NCI-H460 (cell line): Measurements from ENCODE around the gene VPS37B. TPM values are rescaled to one million over a fixed set of nuclear protein-coding genes. Genes with fewer than 3 reads are reported as not detected.

Experiments used
- DNase-seq: peaks from one replicate; pipeline ENCODE4 v3.0.0-alpha.2; 2016; ENCODE audit warnings: low read depth; ENCODE audit errors: extremely low read depth
- total RNA-seq: library from RNA; depleted of rRNA; stranded (reverse); fragments of >200 nt; shearing (Covaris generic); gene quantifications from 2 replicates; pipeline ENCODE4 v1.2.3, GENCODE V29; 2014

VPS37B gene
- total RNA-seq, 1 experiment from 2014 or later: 15.8 TPM

DNA sequence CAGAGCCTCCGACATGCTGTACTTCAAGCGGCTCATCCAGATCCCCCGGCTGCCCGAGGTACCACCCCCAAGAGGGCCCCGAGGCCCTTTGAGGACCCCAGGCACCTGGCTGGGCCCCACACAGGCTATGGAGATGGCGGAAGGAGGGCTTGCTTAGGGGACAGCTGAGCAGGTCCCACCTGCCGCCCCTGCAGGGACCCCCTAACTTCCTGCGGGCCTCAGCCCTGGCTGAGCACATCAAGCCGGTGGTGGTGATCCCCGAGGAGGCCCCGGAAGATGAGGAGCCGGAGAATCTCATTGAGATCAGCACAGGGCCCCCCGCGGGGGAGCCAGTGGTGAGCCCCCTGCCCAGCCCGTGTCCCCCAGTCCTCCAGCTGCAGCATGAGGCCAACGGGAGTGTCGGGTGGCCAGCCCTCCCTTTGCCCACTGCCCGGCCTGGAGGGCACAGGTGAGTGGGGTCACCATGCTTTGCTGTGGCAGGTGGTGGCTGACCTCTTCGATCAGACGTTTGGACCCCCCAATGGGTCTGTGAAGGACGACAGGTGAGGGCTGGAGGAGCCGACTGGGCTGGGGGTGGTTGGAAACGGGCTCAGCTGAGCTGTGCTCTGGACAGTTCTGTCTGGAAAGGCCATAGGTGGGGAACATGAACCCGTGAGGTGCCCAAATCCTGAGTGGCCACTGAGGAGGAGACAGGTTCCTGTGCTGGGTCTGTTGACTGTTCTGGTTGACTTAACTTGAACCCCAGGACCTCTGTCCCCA, 40.7 kb downstream of the VPS37B start:
- DNase-seq: no peak

DNA sequence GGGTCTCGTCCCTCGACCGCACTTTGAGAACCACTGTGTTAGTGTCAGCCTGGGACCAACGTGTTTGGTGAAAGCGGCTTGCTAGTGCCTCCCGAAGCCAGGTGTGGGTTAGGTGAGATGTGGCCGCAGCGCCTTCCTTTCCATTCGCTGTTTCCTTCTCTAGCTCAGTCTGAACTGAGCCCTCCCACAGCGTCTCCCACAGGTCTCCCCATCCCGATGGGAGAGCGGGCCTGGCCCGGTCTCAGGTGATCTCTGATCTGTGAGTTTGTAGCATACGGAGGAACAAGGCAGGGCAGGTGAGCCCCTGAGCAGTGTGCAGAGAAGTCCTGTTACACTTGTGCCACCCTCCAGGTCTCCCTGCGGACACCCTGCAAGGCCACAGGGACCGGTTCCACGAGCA, 41.4 kb downstream of the VPS37B start:
- no peak for DNase-seq

DNA sequence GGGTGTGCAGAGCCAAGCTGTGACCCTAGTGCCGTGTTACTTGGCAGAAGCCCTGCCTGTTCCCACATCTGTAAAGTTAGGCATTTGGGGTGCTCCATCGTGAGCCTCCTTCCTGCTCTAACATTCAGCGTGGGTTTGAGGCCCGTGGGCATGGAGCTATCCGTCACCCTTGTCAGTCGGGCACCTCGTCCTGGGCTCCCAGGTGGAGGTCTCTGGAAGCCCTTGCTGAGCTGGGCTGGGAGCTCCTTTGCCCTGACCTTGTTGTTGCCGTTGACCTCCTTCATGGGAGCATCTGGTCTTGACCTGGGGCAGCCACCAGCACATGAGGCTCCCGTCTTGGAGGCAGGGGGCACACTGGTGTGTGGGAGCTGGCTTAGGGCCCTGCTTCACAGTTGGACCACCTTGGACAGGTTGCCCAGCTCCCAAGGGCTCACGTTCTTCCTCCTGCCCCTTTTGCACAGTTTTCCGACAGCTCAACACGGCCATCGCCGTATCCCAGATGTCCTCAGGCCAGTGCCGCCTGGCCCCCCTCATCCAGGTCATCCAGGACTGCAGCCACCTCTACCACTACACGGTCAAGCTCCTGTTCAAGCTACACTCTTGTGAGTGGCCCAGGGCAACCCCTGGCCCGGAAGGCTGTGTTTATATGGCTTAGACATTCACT, 42.2 kb downstream of the VPS37B start:
- no peak for DNase-seq

GRCh38 chr12:122852336-122853275, 43.3 kb downstream of the VPS37B start:
- no peak for DNase-seq

DNA sequence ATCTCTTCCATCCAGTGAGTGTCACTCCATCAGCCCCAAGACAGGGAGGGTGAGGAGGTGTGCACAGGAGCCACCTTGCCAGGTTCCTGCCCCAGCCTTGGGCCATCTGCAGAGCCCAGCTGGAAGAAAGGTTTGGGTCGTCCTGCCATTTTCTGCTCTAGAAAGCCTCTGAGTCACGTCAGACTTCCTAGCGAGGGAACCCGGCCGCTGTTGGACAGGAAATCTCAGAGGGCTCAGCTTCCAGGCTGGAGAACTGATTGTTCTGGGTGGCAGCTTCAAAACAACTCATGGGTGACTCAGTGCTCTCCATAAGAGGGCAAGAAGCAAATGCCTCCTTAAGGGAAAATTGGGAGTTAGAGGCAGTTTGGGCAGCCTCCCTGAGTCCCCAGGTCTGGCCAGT, 44.1 kb downstream of the VPS37B start:
- no peak for DNase-seq

- no peak for DNase-seq
Measured at GRCh38 chr12:122850695-122851350, 45.1 kb downstream of the VPS37B start.

DNA sequence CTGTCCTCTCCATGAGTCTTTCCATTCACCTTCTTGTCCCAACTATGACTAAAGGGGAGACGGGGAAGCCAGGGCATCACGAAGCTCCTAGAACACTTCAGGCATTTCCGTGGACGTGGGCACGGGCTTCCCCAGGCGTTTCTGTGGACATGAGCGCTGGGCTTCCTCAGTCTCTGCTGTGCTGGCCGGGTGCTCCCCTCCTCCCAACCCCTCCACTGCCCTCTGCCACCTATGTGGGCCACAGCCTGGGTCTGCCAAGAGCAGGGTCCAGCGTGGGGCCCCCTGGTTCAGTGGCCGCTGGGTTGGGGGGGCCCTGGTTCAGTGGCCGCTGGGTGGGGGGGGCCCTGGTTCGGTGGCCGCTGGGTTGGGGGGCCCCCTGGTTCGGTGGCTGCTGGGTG, 45.9 kb downstream of the VPS37B start:
- no peak for DNase-seq

- no peak for DNase-seq
Measured at GRCh38 chr12:122849352-122850047, 46.4 kb downstream of the VPS37B start.

DNA sequence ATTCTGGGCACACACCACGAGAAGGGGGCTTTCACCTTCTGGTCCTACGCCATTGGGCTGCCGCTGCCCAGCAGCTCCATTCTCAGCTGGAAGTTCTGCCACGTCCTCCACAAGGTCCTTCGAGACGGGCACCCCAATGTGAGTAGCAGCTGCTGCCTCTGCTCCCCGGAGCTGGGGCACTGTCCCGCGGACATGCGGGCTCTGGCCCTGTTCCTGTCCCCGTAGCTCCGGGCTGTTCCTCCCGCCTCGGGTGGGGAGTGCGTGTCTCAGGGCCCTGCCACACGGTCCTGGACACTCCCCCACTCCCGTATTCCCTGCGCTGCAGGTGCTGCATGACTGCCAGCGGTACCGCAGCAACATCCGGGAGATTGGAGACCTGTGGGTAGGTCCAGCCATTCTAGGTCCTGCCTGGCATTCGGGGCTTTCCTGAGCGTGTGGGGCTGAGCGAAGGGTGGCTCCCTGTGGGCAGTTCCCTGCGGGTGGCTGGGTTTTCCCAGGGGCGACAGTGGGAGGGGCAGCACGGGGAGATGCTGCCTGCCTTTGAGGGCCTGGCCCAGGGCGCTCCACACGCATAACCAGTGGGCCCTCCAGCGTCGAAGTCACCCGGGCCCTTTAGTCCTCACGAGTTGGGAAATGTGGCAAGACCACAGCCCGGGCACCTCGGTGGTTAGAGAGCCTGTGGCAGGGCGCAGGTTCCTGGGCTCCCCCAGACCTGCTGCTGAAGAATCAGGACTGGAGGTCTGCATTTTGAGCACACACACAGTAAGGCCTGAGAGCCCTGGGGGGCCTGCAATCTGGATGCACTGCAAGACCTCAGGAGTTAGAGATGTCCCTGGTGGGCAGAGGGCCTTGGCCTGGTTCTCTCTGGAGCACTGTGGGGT, 47.2 kb downstream of the VPS37B start:
- no peak for DNase-seq

DNA sequence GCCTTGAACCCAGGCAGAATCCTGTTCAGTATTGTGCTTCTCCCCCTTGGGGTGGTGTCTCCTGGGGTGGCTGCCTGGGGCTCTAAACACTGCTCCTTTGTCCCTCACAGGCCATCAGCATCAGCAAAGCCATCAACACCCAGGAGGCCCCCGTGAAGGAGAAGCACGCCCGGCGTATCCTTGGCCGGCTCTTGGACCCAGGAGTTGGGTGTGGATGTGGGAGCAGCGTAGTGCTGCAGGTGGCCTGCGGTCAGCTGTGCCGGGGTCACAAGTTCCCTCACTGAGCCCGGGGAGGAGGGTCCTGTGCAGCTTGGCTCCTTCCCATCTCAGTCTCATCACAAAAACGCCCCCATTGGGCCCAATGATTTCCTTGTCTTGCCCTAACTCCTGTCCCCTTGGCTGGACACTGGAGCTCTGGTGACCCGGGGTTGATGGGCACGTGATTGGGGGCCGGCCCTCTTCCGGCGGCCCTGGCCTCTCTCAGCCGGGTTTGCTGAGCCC, 48.0 kb downstream of the VPS37B start:
- DNase-seq: no peak

- DNase-seq: no peak
Measured at GRCh38 chr12:122847516-122847836, 48.4 kb downstream of the VPS37B start.

DNA sequence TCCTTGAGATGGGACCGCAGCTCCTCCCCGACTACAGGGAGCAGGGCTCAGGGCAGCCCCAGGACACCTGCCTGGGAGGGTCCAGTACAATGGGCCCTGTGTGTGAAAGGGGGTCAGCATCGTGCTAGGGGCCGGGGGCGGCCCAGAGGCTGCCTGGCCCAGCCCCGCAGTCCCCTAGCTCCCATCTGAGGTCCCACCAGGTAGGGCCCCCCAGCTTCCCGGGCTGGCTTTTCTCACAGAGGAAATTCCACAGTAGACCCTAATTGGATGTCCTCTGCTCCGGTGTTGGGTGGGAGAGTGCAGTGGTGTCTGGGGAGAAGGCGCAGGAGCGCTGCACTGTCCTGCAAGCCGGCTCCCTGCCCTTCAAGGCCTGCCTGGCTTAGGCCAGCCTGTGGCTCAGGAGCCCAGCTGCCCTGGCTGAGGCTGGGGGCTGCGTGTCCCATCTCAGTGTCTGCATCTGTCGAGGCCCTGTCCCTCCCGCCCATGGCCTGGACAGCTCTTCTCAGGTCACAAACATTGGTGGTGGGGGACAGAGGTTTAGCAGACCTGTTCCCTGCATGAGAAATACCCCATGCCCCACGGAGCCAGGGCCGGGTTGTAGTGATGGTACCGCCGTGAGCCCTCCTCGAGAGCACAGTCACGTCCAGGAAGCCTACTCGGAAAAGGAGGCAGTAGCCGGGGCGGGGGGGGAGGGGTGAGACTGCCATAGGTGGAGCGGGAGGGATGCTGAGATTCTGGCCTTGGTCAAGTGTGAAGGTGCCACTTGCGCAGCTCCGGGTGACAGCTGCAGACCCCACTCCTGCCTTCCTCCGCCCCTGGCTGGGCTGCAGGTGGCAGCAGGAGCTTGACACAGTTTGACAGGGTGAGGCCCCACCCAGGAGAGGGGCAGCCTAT, 49.1 kb downstream of the VPS37B start:
- no peak for DNase-seq

- no peak for DNase-seq
Measured at GRCh38 chr12:122845865-122846621, 49.9 kb downstream of the VPS37B start.

DNA sequence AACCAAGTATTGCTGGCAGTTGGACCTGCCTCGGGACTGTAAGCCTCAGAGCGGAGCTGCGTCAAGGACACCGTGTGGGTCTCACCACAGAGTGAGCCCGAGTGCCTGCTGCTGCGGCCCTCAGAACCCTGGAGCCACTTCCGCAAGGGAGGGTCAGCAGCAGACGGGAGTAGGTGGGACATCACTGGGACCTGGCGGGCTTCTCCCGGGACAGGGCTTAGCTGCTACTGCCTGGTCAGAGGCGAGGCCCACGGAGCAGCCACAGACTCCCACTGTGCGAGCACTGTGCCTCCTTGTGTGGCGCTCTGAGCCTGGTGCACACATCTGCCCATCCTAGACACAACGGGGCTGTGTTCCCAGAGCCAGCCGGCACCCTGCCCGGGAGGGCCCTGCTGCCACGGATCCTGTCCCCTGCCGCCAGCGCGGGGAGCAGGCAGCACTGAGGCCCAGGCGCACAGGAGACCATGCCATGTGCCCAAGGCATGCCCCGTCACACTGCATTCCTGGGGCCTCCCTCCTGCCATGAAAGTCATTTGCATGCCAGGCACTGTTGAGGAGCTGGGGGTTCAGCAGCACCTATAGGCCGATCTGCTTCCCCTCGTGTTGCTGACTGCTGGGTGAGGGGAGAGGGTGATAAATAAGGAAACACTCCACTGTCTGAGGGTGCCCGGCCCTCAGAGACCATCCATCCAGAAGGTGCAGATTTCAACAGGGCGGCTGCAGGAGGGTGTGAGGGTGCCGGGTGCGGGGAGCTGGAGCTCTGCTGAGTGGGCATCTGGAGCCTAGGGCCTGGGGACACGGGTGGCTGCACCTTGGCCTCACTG, 50.7 kb downstream of the VPS37B start:
- DNase-seq: no peak

DNA sequence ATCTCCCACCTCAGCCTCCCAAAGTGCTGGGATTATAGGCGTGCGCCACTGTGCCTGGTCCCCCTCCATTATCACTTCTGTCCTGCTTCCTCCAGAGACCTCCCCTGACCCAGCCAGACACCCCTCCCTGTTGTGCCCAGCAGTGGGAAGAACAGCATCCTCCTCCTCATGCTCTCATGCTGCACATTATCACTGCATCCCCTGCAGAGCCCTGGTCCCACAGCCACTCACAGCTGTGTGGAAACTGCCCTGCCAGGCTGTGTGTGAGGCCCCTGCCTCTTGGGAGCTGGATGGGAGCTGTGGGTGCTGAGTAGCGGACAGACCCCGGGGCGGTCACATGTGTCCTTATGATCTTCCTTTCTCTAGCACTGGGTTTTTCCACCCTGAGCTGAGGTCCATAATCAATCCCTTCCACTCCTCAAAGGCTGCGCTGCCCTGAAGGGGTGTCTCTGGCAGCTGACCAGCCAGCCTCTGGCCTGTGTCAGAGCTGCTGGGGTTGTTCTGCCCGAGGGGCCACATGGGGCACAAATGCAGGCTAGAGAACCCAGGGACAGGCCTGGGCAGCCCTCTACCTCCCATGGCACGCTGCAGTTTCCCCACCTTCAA, 51.5 kb downstream of the VPS37B start:
- DNase-seq: no peak

DNA sequence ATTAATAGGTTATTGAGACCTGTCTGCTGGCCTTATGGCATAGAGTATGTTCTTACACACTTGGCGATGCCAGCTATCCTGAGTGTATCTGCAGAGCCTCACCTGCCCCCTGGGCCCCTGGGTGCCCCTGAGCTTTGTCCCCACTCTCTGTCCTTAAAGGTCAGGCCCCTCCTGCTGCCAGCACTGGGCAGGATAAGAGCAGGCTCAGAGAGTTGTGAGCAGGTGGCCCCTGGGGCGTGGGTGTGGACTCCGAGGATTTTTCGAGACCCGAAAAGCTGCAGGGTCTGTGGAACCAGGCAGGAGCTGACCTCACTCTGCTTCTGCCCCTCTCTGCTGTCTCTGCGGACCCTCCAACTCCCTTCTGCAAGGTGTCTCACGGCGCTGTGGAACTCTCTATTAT, 52.5 kb downstream of the VPS37B start:
- no peak for DNase-seq
